H1 (cell line): ENCODE measurements around the gene CRABP1. TPM values are rescaled to one million over a fixed set of nuclear protein-coding genes. Genes with fewer than 3 reads are reported as not detected.

Experiments used
- CTCF ChIA-PET: fragments of 300-600 bp; sonication (Branson Sonifier 250); formaldehyde crosslinking; loops from one replicate; lab custom pipeline; 2021; ENCODE audit not compliant: partially characterized antibody; lab: Charles Lee
- POLR2A ChIA-PET: fragments of 300-600 bp; sonication (Branson Sonifier 250); formaldehyde crosslinking; loops from one replicate; lab custom pipeline; 2021; ENCODE audit warnings: inconsistent platforms; ENCODE audit not compliant: partially characterized antibody; lab: Charles Lee
- DNase-seq, 2 experiments: peaks; one replicate each; pipeline versions ENCODE4 v3.0.0 to v3.0.0-alpha.2; 2010 to 2022; ENCODE audit warnings: low spot score in 2 of 2, low read depth in 1 of 2, mixed read lengths in 1 of 2
- FAIRE-seq: peaks from 2 replicates; lab custom pipeline; 2011; peaks lifted over from hg19 to GRCh38; lab: Jason Lieb, UNC
- H2AFZ ChIP-seq: 2 replicates; pipeline ENCODE4 v1.8.1; 2012; ENCODE audit warnings: low read length, inconsistent platforms
- H2AK5ac ChIP-seq: 2 replicates; pipeline ENCODE4 v1.6.1; 2013; ENCODE audit warnings: low read depth, low read length
- H2BK120ac ChIP-seq: replicated peaks from 2 replicates; pipeline ENCODE3; 2013; ENCODE audit warnings: low read depth, low read length, inconsistent platforms
- H2BK12ac ChIP-seq: 2 replicates; pipeline ENCODE4 v1.6.1; 2013; ENCODE audit warnings: low read depth, low read length
- H2BK15ac ChIP-seq: 2 replicates; pipeline ENCODE4 v1.6.1; 2013; ENCODE audit warnings: low read length
- H2BK20ac ChIP-seq: 2 replicates; pipeline ENCODE4 v1.6.1; 2013; ENCODE audit warnings: low read length
- H2BK5ac ChIP-seq: 2 replicates; pipeline ENCODE4 v1.6.1; 2013; ENCODE audit warnings: low read depth, low read length
- H3K14ac ChIP-seq: 2 replicates; pipeline ENCODE4 v1.6.1; 2013; ENCODE audit warnings: inconsistent platforms; ENCODE audit not compliant: insufficient read length
- H3K18ac ChIP-seq: 2 replicates; pipeline ENCODE4 v1.6.1; 2013; ENCODE audit warnings: low read length; ENCODE audit errors: extremely low read depth
- H3K23ac ChIP-seq: 2 replicates; pipeline ENCODE4 v1.6.1; 2013; ENCODE audit warnings: inconsistent platforms; ENCODE audit not compliant: insufficient read length
- H3K23me2 ChIP-seq: 2 replicates; pipeline ENCODE4 v1.6.1; 2013; ENCODE audit warnings: low read depth, low read length
- H3K27ac ChIP-seq: 2 replicates; pipeline ENCODE4 v1.6.1; 2011; ENCODE audit warnings: low read depth, low read length, inconsistent platforms
- H3K27me3 ChIP-seq, 4 experiments: replicated peaks in 1 of 4; 1 replicate in 1 of 4; 2 replicates in 3 of 4; pipeline versions ENCODE4 v1.6.1 to v1.8.1; 2011 to 2013; ENCODE audit warnings: low read length in 3 of 4, mild to moderate bottlenecking in 3 of 4, inconsistent platforms in 2 of 4, mixed read lengths in 2 of 4, moderate library complexity in 1 of 4; ENCODE audit not compliant: control insufficient read depth in 3 of 4, insufficient read depth in 3 of 4; ENCODE audit errors: extremely low read depth in 1 of 4
- H3K36me3 ChIP-seq, 4 experiments: 2 replicates each; pipeline versions ENCODE4 v1.6.1 to v1.8.1; 2011 to 2013; ENCODE audit warnings: mild to moderate bottlenecking in 4 of 4, low read length in 3 of 4, moderate library complexity in 2 of 4, control low read depth in 1 of 4, inconsistent platforms in 1 of 4; ENCODE audit not compliant: insufficient read depth in 4 of 4, control insufficient read depth in 2 of 4
- H3K4ac ChIP-seq: replicated peaks from 2 replicates; pipeline ENCODE3; 2013; ENCODE audit warnings: low read length, low read depth, mixed read lengths, inconsistent platforms; ENCODE audit not compliant: insufficient read length
- H3K4me1 ChIP-seq, 4 experiments: replicated peaks in 1 of 4; 1 replicate in 1 of 4; 2 replicates in 3 of 4; pipeline versions ENCODE4 v1.6.1 to v1.8.1; 2011 to 2013; ENCODE audit warnings: low read length in 3 of 4, inconsistent platforms in 2 of 4, mixed read lengths in 1 of 4; ENCODE audit not compliant: insufficient read depth in 4 of 4, control insufficient read depth in 3 of 4
- H3K4me2 ChIP-seq, 2 experiments: 2 replicates each; pipeline versions ENCODE4 v1.6.1 to v1.8.1; 2011 to 2013; ENCODE audit warnings: low read depth in 2 of 2, low read length in 2 of 2, control low read depth in 1 of 2, inconsistent platforms in 1 of 2, mild to moderate bottlenecking in 1 of 2; ENCODE audit not compliant: insufficient read depth in 1 of 2
- H3K4me3 ChIP-seq, 4 experiments: fragments of 200-600, 300-600 bp in 1 of 4; sonication (generic), shearing (Covaris generic), sonication (Bioruptor Twin) in 1 of 4; 2 replicates each; pipeline versions ENCODE4 v1.5.1 to v1.8.1; 2011 to 2016; ENCODE audit warnings: low read length in 4 of 4, low read depth in 3 of 4, control low read depth in 2 of 4, inconsistent platforms in 2 of 4, mild to moderate bottlenecking in 2 of 4, mixed read lengths in 1 of 4, moderate library complexity in 1 of 4; ENCODE audit not compliant: insufficient read depth in 2 of 4; ENCODE audit errors: extremely low read depth in 1 of 4
- H3K56ac ChIP-seq: replicated peaks from 2 replicates; pipeline ENCODE3; 2013; ENCODE audit warnings: low read depth, mild to moderate bottlenecking, mixed read lengths, low read length, inconsistent platforms; ENCODE audit not compliant: insufficient read length
- H3K79me1 ChIP-seq: 2 replicates; pipeline ENCODE4 v1.6.1; 2013; ENCODE audit warnings: low read depth, low read length, control low read depth
- H3K79me2 ChIP-seq, 2 experiments: 2 replicates each; pipeline versions ENCODE4 v1.6.1 to v1.8.1; 2012 to 2013; ENCODE audit warnings: low read length in 2 of 2, mild to moderate bottlenecking in 2 of 2, inconsistent platforms in 1 of 2; ENCODE audit not compliant: insufficient read depth in 2 of 2, control insufficient read depth in 1 of 2
- H3K9ac ChIP-seq, 4 experiments: replicated peaks in 1 of 4; 1 replicate in 1 of 4; 2 replicates in 3 of 4; pipeline versions ENCODE4 v1.6.1 to v1.8.1; 2011 to 2013; ENCODE audit warnings: low read depth in 3 of 4, low read length in 3 of 4, control low read depth in 2 of 4, mild to moderate bottlenecking in 2 of 4, moderate library complexity in 2 of 4, inconsistent platforms in 1 of 4; ENCODE audit errors: extremely low read depth in 1 of 4
- H3K9me3 ChIP-seq, 2 experiments: 2 replicates each; pipeline versions ENCODE4 v1.6.1 to v1.8.1; 2012 to 2013; ENCODE audit warnings: mild to moderate bottlenecking in 2 of 2, moderate library complexity in 2 of 2, control low read depth in 1 of 2, inconsistent platforms in 1 of 2, low read depth in 1 of 2, low read length in 1 of 2, mixed read lengths in 1 of 2; ENCODE audit not compliant: insufficient read depth in 2 of 2
- H4K20me1 ChIP-seq, 2 experiments: replicated peaks in 1 of 2; 2 replicates each; pipeline versions ENCODE3 to v1.8.1; 2011 to 2013; ENCODE audit warnings: inconsistent platforms in 2 of 2, low read length in 2 of 2, mild to moderate bottlenecking in 1 of 2; ENCODE audit not compliant: insufficient read depth in 2 of 2, control insufficient read depth in 1 of 2
- H4K5ac ChIP-seq: 2 replicates; pipeline ENCODE4 v1.6.1; 2013; ENCODE audit warnings: low read length, low read depth, mixed read lengths, inconsistent platforms; ENCODE audit not compliant: insufficient read length
- H4K8ac ChIP-seq: 2 replicates; pipeline ENCODE4 v1.8.0; 2013; ENCODE audit warnings: mild to moderate bottlenecking, moderate library complexity, low read length, inconsistent platforms; ENCODE audit not compliant: insufficient read depth; ENCODE audit errors: extremely low read depth
- H4K91ac ChIP-seq: replicated peaks from 2 replicates; pipeline ENCODE3; 2013; ENCODE audit warnings: low read length, mixed read lengths, inconsistent platforms; ENCODE audit not compliant: insufficient read length
- CBX8 ChIP-seq: fragments of 300-800, 300-1000 bp; sonication (generic); IDR thresholded peaks from 2 replicates; pipeline ENCODE4 v1.7.1; 2016; ENCODE audit warnings: low read depth, low read length, borderline replicate concordance
- KDM4A ChIP-seq: IDR thresholded peaks from one replicate; pipeline ENCODE4 v1.7.1; 2012; ENCODE audit warnings: low read depth, mild to moderate bottlenecking, moderate library complexity, low read length, inconsistent platforms; ENCODE audit not compliant: severe bottlenecking
- RBBP5 ChIP-seq: IDR thresholded peaks from 2 replicates; pipeline ENCODE4 v1.7.1; 2012; ENCODE audit warnings: low read depth, mild to moderate bottlenecking, inconsistent platforms, low read length, moderate library complexity, borderline replicate concordance
- TAF1 ChIP-seq: IDR thresholded peaks from 2 replicates; pipeline ENCODE4 v1.6.1; 2011; ENCODE audit warnings: mild to moderate bottlenecking, low read depth, low read length
- TAF7 ChIP-seq: optimal IDR thresholded peaks from 2 replicates; pipeline ENCODE3; 2011; ENCODE audit warnings: low read depth, mild to moderate bottlenecking, inconsistent platforms, low read length, moderate library complexity, borderline replicate concordance
- TEAD4 ChIP-seq: IDR thresholded peaks from 2 replicates; pipeline ENCODE4 v1.6.1; 2012; ENCODE audit warnings: low read depth, low read length, inconsistent platforms, mixed read lengths
- WGBS, 2 experiments: shearing (Covaris generic) in 1 of 2; methylation state at CpG; one replicate each; pipeline versions ENCODE4 v1.1.6 to v1.1.7; 2013 to 2015; ENCODE audit warnings: low lambda C conversion rate in 2 of 2, mixed read lengths in 2 of 2, inconsistent platforms in 1 of 2, low coverage in 1 of 2, missing lambda C conversion rate in 1 of 2; ENCODE audit not compliant: insufficient replicate concordance in 2 of 2, insufficient coverage in 1 of 2, insufficient read length in 1 of 2; ENCODE audit errors: extremely low coverage in 1 of 2, missing lambda C conversion rate in 1 of 2; 5-methylcytosine and 5-hydroxymethylcytosine counted together
- polyA plus RNA-seq, 7 experiments: library from polyadenylated mRNA; depleted of rRNA in 3 of 7; stranded (reverse) in 5 of 7; unstranded in 2 of 7; fragments of >200 nt in 5 of 7; fragments of 200-250 nt in 2 of 7; gene quantifications; 1 replicate in 5 of 7; 2 replicates in 1 of 7; 4 replicates in 1 of 7; pipeline versions ENCODE4 v1.2.1 to v1.2.3, GENCODE V29; 2011 to 2013; ENCODE audit warnings: missing spikeins in 2 of 7, mixed read lengths in 2 of 7
- total RNA-seq: library from RNA; stranded (reverse); fragmentation: NEBNext Ultra II Directional; extraction: Animal tissue kit (Norgen Biotek cat#: 25700); gene quantifications from 2 replicates; pipeline ENCODE4 v1.2.1, GENCODE V29; 2021

The CRABP1 gene
- total and polyA plus RNA-seq, 2 of the 8 experiments (the other 6 are each of a cell fraction or from before 2014, with no cell fraction given) = 385 to 655 TPM

DNA sequence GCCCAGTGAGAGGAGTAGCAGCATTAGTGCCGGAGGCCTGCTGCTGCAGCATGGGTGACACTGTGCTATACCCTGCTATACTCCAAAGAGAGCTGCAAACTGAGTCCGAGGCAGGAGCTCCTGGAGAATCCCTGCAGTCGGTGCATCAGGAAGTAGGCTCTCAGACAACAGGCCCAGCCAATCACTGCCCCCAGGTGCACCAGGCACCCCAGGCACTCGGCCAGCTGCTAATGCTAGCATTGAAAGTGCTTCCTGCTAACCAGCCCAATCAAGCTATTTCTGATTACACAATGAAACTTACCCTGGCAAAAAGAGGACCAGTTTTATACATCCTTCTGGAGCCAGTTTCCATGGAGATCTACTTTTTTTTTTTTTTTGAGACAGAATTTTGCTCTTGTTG, 52.3 kb downstream of the CRABP1 start:
- Histone ChIP-seq H3K79me2 (no peaks in the 10 kb centered on the region), H2AFZ (no peak overlapping the region), H2BK120ac (no peak overlapping the region), H2BK15ac (no peak overlapping the region), H3K4me3 (no peak overlapping the region), H2BK12ac (no peak overlapping the region), H3K79me1 (no peaks in the 10 kb centered on the region), H4K8ac (no peak overlapping the region), H2AK5ac (no peak overlapping the region), H3K27me3 (no peaks in the 10 kb centered on the region; a peak in 2 of 7 replicates), H3K9me3 (no peaks in the 10 kb centered on the region), H2BK5ac (no peak overlapping the region), H4K91ac (no peak overlapping the region), H3K4me2 (no peak overlapping the region; a peak in 1 of 4 replicates), H3K4ac (no peak overlapping the region), H3K4me1 (peaks cover 2 to 29% (median 21%) of the 10 kb centered on the region in 4 experiments), H2BK20ac (no peak overlapping the region), H3K56ac (no peak overlapping the region), H3K23ac (no peak overlapping the region), H3K14ac (no peak overlapping the region), H3K9ac (no peak overlapping the region), H3K36me3 (no peaks in the 10 kb centered on the region), H4K5ac (no peak overlapping the region), H3K27ac (no peak overlapping the region), H3K18ac (no peak overlapping the region), H4K20me1 (no peaks in the 10 kb centered on the region), H3K23me2 (no peaks in the 10 kb centered on the region)
- DNase-seq = no peak
- TF ChIP-seq TAF1 (no peak), TAF7 (no peak), TEAD4 (no peak), KDM4A (no peak), RBBP5 (no peak), CBX8 (no peak)
- CTCF ChIA-PET = interaction anchor here (0.6 to 9.9 kb wide), 5 partner anchors 21 to 573 kb away, joined by 3 to 240 read pairs (median 4); no protein-coding TSS in a partner anchor
- FAIRE-seq = no peak
- WGBS, 2 experiments = 76% methylated on average over 4 of the region's 4 CpGs; no CpG with 5 or more reads in 1 of the 2 experiments
- POLR2A ChIA-PET = interaction anchor here (1.0 to 1.3 kb wide), 4 partner anchors 8 to 52 kb away, joined by 3 to 4 read pairs (median 3); partner anchors contain the start of genes CRABP1 and IREB2
